Effector CD8-positive, alpha-beta T cell (primary cell): Measurements from ENCODE around the gene B9D2.
"Not testable (repeated sequence)": the region's sequence is repeated elsewhere in the genome, so short reads cannot be mapped to it uniquely, and the experiment has no call there.

ENCODE experiments used
- DNase-seq: peaks from one replicate; lab custom pipeline; 2025; lab: John Stamatoyannopoulos, UW

The B9D2 gene

GRCh38 chr19:41355035-41355434, 8.9 kb downstream of the B9D2 start:
- DNase-seq = no peak

DNA sequence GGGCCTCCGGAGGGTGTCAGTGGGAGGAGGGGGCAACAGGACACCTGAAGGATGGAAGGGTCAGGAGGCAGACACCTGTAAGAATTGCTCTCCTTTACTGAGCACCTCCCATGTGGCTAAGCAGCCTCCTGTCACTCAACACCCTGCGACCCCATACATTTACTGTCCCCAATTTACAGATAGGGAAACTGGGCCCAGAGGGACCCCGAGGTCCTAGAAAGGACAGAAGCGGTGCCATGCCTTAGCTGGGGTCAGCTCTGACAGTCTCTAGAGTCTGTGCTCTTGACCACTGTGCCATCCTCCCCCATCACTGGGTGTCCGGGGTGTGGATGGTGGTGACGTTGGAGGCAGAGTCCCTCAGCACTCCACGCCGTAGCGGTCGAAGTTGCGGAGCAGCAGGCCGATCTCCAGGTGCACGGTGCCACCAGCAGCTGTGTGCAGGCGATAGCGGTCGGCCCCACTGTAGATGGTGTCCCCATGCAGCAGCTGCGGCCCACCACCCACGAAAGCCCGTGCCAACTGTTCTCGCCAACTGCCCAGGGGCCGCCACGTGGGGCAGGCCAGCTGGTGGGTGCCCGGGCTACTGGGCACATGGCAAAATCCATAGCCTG, 9.5 kb downstream of the B9D2 start:
- DNase-seq = no peak

GRCh38 chr19:41353466-41354342, 10.2 kb downstream of the B9D2 start, which contains the start of gene TGFB1:
TGFB1 (minus strand) TSS chr19:41353922; CDS start chr19:41353044, 878 bp downstream.
- DNase-seq = peak; percentile 92

- peak; percentile 60 for DNase-seq
Observed at GRCh38 chr19:41352609-41353465, 11.1 kb downstream of the B9D2 start.

GRCh38 chr19:41352279-41352608, 11.7 kb downstream of the B9D2 start:
- no peak for DNase-seq

GRCh38 chr19:41351339-41352245, 12.4 kb downstream of the B9D2 start:
- peak; percentile 77 for DNase-seq

DNA sequence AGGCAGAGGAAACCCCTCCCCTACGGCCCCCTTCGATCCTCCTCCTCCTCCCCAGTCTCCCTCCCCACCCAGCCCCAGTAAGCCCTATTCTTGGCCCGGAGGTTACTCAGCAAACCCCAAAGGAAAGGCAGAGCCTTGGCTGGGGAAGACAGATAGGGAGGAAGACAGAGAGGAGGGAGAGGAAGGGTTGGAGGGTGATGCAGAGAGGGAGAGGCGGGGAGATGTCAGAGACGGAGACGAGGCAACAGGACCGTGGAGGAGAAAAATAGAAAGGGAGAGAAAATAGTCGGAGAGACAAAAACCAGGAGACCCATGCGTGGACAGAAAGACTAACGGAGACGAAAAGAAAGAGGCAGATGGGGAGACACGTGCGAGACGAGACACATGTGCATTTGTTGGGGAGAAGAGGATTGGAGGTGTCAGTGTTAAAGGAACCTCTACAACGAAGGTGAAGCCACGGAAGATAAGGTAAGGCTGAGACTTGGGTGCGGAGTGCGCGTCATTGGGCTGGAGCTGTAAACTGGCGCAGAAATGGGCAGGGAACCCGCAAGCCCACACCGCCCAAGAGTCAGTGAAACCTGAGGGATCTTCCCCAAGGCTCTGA, 13.1 kb downstream of the B9D2 start:
- DNase-seq = no peak

DNA sequence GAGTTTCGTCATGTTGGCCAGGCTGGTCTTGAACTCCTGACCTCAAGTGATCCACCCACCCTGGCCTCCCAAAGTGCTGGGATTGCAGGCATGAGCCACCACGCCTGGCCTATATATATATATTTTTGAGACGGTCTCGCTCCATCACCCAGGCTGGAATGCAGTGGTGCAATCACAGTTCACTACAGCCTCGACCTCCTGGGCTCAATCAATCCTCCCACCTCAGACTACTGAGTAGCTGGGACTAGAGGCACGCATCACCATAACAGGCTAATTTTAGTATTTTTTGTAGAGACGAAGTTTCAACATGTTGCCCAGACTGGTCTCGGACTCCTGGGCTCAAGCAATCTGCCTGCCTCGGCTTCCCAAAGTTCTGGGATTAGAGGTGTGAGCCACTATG, 17.0 kb downstream of the B9D2 start:
- DNase-seq = not testable (repeated sequence)

- no peak for DNase-seq
Observed at GRCh38 chr19:41344162-41344561, 19.8 kb downstream of the B9D2 start.

- no peak for DNase-seq
Observed at GRCh38 chr19:41341669-41342490, 22.1 kb downstream of the B9D2 start.

GRCh38 chr19:41339936-41340335, 24.0 kb downstream of the B9D2 start:
- DNase-seq = no peak

- no peak for DNase-seq
Observed at GRCh38 chr19:41335467-41335866, 28.5 kb downstream of the B9D2 start.

DNA sequence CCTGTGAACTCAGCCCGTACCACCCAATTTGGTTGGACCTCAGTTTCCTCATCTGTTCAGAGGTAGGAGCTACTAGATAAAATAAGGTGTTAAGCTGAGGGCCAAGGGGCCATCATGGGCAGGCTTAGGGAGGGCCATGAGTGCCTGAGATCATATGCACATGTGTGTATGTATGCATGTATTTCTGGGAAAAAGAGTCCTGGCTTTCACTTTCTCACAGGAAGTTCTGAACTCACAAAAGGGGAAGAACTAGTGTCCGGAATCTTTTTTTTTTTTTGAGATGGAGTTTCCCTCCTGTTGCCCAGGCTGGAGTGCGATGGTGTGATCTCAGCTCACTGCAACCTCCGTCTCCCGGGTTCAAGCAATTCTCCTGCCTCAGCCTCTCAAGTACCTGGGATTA, 29.2 kb downstream of the B9D2 start:
- no peak for DNase-seq

GRCh38 chr19:41332468-41332867, 31.5 kb downstream of the B9D2 start:
- DNase-seq = no peak

GRCh38 chr19:41332000-41332399, 31.9 kb downstream of the B9D2 start:
- no peak for DNase-seq

GRCh38 chr19:41330946-41331678, 32.8 kb downstream of the B9D2 start:
- no peak for DNase-seq

GRCh38 chr19:41330481-41330880, 33.5 kb downstream of the B9D2 start:
- no peak for DNase-seq

DNA sequence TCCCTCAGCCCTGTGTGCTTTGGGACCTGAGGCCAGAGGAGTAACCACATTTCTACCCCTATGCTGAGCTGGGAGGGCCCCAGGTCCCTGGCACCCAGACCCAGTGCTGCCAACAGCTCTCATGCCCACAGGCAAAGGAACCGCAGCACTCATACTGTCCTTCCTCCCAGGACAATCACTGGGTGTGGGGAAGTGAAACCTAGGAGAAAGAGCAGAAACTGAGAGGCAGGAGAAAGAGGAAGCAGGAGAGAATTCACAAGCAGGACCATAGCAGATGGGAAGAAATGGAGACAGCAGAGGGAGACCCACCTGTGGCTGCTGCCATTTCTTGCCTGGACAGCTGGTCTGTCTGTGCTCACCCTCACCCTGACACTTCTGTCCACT, 35.1 kb downstream of the B9D2 start:
- no peak for DNase-seq

GRCh38 chr19:41328157-41328841, 35.6 kb downstream of the B9D2 start:
- no peak for DNase-seq
